ENCODE results near the gene AKR7A3.
A peak's percentile ranks its signal among the peaks of the same experiment; 100 is the strongest.
"Not testable (repeated sequence)": the region's sequence is repeated elsewhere in the genome, so short reads cannot be mapped to it uniquely, and the experiment has no call there.

Gene AKR7A3

GRCh38 chr1:19287436-19288185 is 959 bp downstream of the AKR7A3 start:
- no peak for DNase-seq (ENCODE audit: low spot score)

GRCh38 chr1:19285807-19286206 is 2.8 kb downstream of the AKR7A3 start:
- not testable (repeated sequence) for DNase-seq (ENCODE audit: low spot score)

- DNase-seq (ENCODE audit: low spot score), result not testable (repeated sequence)
Observed at GRCh38 chr1:19285366-19285765, 3.2 kb downstream of the AKR7A3 start.

- no peak for DNase-seq (ENCODE audit: low spot score)
Observed at GRCh38 chr1:19284881-19285280, 3.7 kb downstream of the AKR7A3 start.

- no peak for DNase-seq (ENCODE audit: low spot score)
Observed at GRCh38 chr1:19283891-19284290, 4.7 kb downstream of the AKR7A3 start.

DNA sequence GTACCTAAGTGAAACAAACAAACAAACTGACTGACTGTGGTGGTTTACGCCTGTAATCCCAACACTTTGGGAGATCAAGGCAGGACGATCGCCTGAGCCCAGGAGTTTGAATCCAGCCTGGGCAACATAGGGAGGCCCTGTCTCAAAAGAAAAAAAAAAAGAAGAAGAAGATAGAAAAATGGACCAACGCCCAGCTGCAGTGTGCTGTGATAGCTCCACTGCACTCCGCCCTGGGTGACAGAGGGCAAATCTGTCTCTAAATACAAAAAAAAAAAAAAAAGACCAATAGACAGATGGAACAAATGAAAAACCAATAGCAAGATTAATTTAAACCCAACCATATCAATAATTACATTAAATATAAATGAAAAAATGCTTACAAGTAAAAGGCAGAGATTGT is 13.9 kb downstream of the AKR7A3 start:
- no peak for DNase-seq (ENCODE audit: low spot score)

GRCh38 chr1:19273844-19274531 is 14.6 kb downstream of the AKR7A3 start:
- DNase-seq (ENCODE audit: low spot score), result not testable (repeated sequence)

DNA sequence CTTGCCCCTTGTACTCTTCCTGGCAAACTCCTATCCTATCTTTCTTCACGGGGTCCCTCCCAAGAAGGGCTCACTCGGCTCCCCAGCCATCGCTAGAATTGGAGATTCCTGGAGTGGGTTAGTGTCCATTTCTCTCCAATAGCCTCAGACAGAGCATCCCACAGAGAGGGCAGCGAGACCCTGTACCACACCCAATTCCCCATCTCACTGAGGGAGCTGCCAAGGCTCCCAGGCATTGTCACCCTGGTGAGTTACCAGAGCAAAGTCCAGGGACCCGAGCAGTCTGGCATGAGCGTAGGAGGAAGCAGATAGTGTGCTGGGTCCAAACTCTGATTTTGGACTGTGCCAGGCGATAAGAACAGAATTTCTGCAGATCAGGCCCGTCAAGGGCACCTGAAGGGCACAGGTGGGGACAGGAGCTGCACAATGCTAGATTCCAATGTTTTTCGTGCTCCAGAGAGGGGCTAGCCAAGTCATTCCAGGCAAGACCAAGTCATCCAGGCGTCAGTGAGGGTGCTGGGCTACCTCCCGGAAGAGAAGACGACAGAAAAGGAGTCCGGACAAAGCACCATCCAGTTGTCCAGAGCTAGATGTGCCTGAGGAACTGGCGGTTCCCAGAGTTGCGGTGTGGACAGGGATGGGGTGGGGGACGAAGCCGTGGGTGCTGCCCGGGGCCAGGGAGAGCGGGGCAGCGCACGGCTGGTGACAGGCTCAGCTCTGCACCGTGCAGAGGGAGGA is 15.3 kb downstream of the AKR7A3 start:
- DNase-seq (ENCODE audit: low spot score), result no peak

DNA sequence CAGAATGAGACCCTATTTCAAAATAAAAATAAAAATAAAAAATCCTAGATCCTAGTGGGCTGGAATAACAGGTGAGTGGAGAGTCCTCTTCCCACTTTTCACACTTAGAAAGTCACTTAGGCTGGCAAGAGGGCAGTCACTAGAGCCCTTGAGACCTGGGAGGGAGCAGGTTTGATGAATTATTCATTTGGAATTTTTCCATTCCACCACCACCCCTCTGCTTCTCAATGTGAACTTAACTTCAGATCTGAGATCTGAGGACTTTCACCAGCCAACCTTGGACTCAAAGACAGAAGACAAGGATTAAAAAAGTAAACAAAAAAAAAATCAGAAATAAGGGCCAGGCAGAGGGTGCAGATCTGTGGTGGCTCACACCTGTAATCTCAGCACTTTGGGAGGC is 16.5 kb downstream of the AKR7A3 start:
- DNase-seq (ENCODE audit: low spot score), result no peak

GRCh38 chr1:19270343-19270730 is 18.2 kb downstream of the AKR7A3 start:
- DNase-seq (ENCODE audit: low spot score), result not testable (repeated sequence)

GRCh38 chr1:19269427-19270342 is 18.9 kb downstream of the AKR7A3 start:
- peak; percentile 44 for DNase-seq (ENCODE audit: low spot score)

GRCh38 chr1:19268445-19268844 is 20.1 kb downstream of the AKR7A3 start:
- DNase-seq (ENCODE audit: low spot score), result no peak

GRCh38 chr1:19262744-19263143 is 25.8 kb downstream of the AKR7A3 start:
- DNase-seq (ENCODE audit: low spot score), result no peak

DNA sequence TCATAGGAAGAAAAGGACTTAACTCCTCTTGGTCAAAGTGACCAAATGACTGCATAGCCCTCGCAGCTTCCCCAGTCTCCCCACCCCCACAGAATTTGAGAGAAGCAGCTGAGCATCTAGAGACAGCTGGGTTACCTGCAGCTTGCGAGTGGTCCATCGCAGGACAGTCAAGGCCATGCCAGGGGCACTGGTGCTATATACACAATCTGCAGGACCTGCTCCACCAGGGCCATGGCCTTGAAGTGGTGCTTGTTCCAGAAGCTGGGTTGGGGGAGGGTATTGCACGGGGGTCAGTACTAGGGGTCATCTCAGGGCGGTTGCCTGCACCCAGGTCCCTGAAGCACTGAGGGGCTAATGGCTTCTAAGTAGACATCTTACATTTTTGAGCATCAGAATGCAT is 26.5 kb downstream of the AKR7A3 start:
- no peak for DNase-seq (ENCODE audit: low spot score)

- DNase-seq (ENCODE audit: low spot score), result no peak
Observed at GRCh38 chr1:19260211-19261138, 28.1 kb downstream of the AKR7A3 start.

DNA sequence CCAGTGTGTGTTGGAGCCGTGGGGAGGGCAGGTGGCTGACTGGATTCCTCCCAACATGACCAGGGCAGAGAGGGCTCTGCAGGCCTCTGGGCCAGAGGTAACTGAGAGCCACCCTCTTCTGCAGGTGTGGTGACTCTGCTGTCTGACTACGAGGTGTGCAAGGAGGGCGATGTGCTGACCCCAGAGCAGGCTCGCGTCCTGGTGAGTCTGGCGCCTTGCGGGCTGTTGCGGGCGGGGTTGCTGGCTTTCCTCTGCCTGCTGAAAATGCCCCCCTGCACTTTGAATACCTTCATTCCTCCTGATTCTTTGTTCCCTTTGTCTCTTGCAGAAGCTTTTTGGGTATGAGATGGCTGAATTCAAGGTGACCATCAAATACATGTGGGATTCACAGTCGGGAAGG is 30.2 kb downstream of the AKR7A3 start:
- no peak for DNase-seq (ENCODE audit: low spot score)

DNA sequence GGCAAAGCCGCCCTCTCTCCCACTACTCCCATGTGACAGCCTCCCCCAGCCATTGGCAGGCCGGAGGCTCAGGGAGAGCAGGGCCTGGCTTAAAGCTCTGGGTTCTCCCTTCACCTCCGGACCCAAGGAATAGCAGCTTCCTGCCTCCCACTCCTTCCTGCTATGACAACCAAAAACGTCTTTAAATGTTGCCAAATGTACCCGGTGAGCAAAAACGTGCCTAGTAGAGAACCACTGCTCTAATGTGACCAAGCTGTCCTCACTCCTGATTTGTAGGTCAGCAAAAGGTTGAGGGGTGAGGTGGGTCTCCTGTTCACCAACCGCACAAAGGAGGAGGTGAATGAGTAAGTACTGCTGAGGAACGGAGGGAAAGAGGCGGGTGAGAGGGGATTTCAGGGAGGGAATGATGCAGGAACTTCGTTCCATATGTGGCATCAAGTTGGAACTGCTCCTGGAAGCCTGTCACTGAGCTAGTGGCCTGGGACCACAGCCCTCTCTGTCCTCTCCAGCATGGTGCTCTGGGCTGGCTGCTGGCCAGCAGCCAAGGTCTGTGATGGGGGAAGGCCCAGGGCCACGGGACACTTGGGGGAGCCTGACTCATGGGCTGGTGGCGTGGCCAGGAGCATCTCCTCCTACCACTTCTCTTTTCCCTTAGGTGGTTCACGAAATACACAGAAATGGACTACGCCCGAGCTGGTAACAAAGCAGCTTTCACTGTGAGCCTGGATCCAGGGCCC is 31.2 kb downstream of the AKR7A3 start:
- no peak for DNase-seq (ENCODE audit: low spot score)

- DNase-seq (ENCODE audit: low spot score), result not testable (repeated sequence)
Observed at GRCh38 chr1:19256301-19256700, 32.3 kb downstream of the AKR7A3 start.

GRCh38 chr1:19255288-19255687 is 33.3 kb downstream of the AKR7A3 start:
- no peak for DNase-seq (ENCODE audit: low spot score)

GRCh38 chr1:19254416-19254815 is 34.2 kb downstream of the AKR7A3 start:
- no peak for DNase-seq (ENCODE audit: low spot score)

Measured in HuH-7 (cell line).